ENCODE measurements around the gene FRMD1.

GRCh38 chr6:168014428-168014827 is 64.6 kb downstream of the FRMD1 start:
- TF ChIP-seq, protein P1, sequence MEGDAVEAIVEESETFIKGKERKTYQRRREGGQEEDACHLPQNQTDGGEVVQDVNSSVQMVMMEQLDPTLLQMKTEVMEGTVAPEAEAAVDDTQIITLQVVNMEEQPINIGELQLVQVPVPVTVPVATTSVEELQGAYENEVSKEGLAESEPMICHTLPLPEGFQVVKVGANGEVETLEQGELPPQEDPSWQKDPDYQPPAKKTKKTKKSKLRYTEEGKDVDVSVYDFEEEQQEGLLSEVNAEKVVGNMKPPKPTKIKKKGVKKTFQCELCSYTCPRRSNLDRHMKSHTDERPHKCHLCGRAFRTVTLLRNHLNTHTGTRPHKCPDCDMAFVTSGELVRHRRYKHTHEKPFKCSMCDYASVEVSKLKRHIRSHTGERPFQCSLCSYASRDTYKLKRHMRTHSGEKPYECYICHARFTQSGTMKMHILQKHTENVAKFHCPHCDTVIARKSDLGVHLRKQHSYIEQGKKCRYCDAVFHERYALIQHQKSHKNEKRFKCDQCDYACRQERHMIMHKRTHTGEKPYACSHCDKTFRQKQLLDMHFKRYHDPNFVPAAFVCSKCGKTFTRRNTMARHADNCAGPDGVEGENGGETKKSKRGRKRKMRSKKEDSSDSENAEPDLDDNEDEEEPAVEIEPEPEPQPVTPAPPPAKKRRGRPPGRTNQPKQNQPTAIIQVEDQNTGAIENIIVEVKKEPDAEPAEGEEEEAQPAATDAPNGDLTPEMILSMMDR (IDR thresholded peaks at IDR 0.05; ENCODE audit: insufficient read depth, low read length), result no peak
- TF ChIP-seq POLR2AphosphoS5 (IDR thresholded peaks at IDR 0.05; ENCODE audit: low read depth) (no peak), SPI1 (IDR thresholded peaks at IDR 0.05; ENCODE audit: borderline replicate concordance, low read depth) (no peak)
- TF ChIP-seq, protein P2, sequence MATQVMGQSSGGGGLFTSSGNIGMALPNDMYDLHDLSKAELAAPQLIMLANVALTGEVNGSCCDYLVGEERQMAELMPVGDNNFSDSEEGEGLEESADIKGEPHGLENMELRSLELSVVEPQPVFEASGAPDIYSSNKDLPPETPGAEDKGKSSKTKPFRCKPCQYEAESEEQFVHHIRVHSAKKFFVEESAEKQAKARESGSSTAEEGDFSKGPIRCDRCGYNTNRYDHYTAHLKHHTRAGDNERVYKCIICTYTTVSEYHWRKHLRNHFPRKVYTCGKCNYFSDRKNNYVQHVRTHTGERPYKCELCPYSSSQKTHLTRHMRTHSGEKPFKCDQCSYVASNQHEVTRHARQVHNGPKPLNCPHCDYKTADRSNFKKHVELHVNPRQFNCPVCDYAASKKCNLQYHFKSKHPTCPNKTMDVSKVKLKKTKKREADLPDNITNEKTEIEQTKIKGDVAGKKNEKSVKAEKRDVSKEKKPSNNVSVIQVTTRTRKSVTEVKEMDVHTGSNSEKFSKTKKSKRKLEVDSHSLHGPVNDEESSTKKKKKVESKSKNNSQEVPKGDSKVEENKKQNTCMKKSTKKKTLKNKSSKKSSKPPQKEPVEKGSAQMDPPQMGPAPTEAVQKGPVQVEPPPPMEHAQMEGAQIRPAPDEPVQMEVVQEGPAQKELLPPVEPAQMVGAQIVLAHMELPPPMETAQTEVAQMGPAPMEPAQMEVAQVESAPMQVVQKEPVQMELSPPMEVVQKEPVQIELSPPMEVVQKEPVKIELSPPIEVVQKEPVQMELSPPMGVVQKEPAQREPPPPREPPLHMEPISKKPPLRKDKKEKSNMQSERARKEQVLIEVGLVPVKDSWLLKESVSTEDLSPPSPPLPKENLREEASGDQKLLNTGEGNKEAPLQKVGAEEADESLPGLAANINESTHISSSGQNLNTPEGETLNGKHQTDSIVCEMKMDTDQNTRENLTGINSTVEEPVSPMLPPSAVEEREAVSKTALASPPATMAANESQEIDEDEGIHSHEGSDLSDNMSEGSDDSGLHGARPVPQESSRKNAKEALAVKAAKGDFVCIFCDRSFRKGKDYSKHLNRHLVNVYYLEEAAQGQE (IDR thresholded peaks at IDR 0.05; ENCODE audit: insufficient replicate concordance, low read depth), result no peak
